Right lobe of liver (tissue), 4 donors: Measurements from ENCODE around the gene FARS2.

Experiments used
- CTCF ChIP-seq, 4 donors: fragments of 200-600 bp in 3 of 4; fragments of 450-650 bp in 1 of 4; IDR thresholded peaks; one replicate each; pipeline versions ENCODE4 v1.5.1 to v1.8.0; 2016 to 2022; ENCODE audit warnings: antibody characterized with exemption in 4 of 4, mild to moderate bottlenecking in 2 of 4
- POLR2A ChIP-seq: fragments of 450-650 bp; IDR thresholded peaks from one replicate; pipeline ENCODE4 v1.6.1; 2017; ENCODE audit warnings: antibody characterized with exemption, mild to moderate bottlenecking
- donor health status: DM: no; HTN: no; CAD: no.
- donor health status: DM: no; HTN: no; CAD: no.
- donor health status: DM: no; HTN: yes; CAD: no.

GRCh38 chr6:5763407-5763806 is 502.1 kb downstream of the FARS2 start:
- TF ChIP-seq CTCF (IDR thresholded peaks at IDR 0.05) (no peak), POLR2A (no peak)
